ENCODE measurements around the gene LPP. TPM values are rescaled to one million over a fixed set of nuclear protein-coding genes. Genes with fewer than 3 reads are reported as not detected.

Gene LPP
- total RNA-seq, 1 donor from 2014 or later, result 218 TPM

GRCh38 chr3:188349933-188350332 lies 196.0 kb downstream of the LPP start:
- no peak for DNase-seq (ENCODE audit: low read depth)
- Histone ChIP-seq H3K4me3 (ENCODE audit: low read depth, low read length) (no peak overlapping the region), H3K36me3 (ENCODE audit: control insufficient read depth, insufficient read depth, low read length) (no peaks in the 10 kb centered on the region), H3K27me3 (ENCODE audit: control insufficient read depth, insufficient read depth, low read length) (no peaks in the 10 kb centered on the region)
- TF ChIP-seq, protein P1, sequence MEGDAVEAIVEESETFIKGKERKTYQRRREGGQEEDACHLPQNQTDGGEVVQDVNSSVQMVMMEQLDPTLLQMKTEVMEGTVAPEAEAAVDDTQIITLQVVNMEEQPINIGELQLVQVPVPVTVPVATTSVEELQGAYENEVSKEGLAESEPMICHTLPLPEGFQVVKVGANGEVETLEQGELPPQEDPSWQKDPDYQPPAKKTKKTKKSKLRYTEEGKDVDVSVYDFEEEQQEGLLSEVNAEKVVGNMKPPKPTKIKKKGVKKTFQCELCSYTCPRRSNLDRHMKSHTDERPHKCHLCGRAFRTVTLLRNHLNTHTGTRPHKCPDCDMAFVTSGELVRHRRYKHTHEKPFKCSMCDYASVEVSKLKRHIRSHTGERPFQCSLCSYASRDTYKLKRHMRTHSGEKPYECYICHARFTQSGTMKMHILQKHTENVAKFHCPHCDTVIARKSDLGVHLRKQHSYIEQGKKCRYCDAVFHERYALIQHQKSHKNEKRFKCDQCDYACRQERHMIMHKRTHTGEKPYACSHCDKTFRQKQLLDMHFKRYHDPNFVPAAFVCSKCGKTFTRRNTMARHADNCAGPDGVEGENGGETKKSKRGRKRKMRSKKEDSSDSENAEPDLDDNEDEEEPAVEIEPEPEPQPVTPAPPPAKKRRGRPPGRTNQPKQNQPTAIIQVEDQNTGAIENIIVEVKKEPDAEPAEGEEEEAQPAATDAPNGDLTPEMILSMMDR (IDR thresholded peaks at IDR 0.05; ENCODE audit: insufficient read depth, low read length, poor library complexity, severe bottlenecking), result no peak

- Histone ChIP-seq H3K4me3 (ENCODE audit: low read depth, low read length) (no peak overlapping the region), H3K27me3 (ENCODE audit: control insufficient read depth, insufficient read depth, low read length) (no peaks in the 10 kb centered on the region), H3K36me3 (ENCODE audit: control insufficient read depth, insufficient read depth, low read length) (no peaks in the 10 kb centered on the region)
- TF ChIP-seq, protein P1 (IDR thresholded peaks at IDR 0.05; ENCODE audit: insufficient read depth, low read length, poor library complexity, severe bottlenecking), result no peak
- DNase-seq (ENCODE audit: low read depth), result no peak
These were observed 197.0 kb downstream of the LPP start for GRCh38 chr3:188350961-188351360.

GRCh38 chr3:188351648-188352047 lies 197.7 kb downstream of the LPP start:
- Histone ChIP-seq H3K27me3 (ENCODE audit: control insufficient read depth, insufficient read depth, low read length) (no peaks in the 10 kb centered on the region), H3K36me3 (ENCODE audit: control insufficient read depth, insufficient read depth, low read length) (no peaks in the 10 kb centered on the region), H3K4me3 (ENCODE audit: low read depth, low read length) (no peak overlapping the region)
- TF ChIP-seq, protein P1 (IDR thresholded peaks at IDR 0.05; ENCODE audit: insufficient read depth, low read length, poor library complexity, severe bottlenecking), result no peak
- no peak for DNase-seq (ENCODE audit: low read depth)

- no peaks in the 10 kb centered on the region for H3K36me3 ChIP-seq (ENCODE audit: control insufficient read depth, insufficient read depth, low read length)
- H3K4me3 ChIP-seq (ENCODE audit: low read depth, low read length), result no peak overlapping the region
- DNase-seq (ENCODE audit: low read depth), result no peak
- TF ChIP-seq, protein P1 (IDR thresholded peaks at IDR 0.05; ENCODE audit: insufficient read depth, low read length, poor library complexity, severe bottlenecking), result no peak
- H3K27me3 ChIP-seq (ENCODE audit: control insufficient read depth, insufficient read depth, low read length), result no peaks in the 10 kb centered on the region
These were observed 198.4 kb downstream of the LPP start for GRCh38 chr3:188352196-188352927.

- Histone ChIP-seq H3K27me3 (ENCODE audit: control insufficient read depth, insufficient read depth, low read length) (no peaks in the 10 kb centered on the region), H3K36me3 (ENCODE audit: control insufficient read depth, insufficient read depth, low read length) (no peaks in the 10 kb centered on the region), H3K4me3 (ENCODE audit: low read depth, low read length) (no peak overlapping the region)
- no peak for DNase-seq (ENCODE audit: low read depth)
- TF ChIP-seq, protein P1 (IDR thresholded peaks at IDR 0.05; ENCODE audit: insufficient read depth, low read length, poor library complexity, severe bottlenecking), result no peak
These were observed 199.5 kb downstream of the LPP start for GRCh38 chr3:188353426-188353825.

All from kidney epithelial cell (primary cell).